ENCODE measurements around the gene GPR137. TPM values are rescaled to one million over a fixed set of nuclear protein-coding genes. Genes with fewer than 3 reads are reported as not detected.
"Not testable (repeated sequence)": the region's sequence is repeated elsewhere in the genome, so short reads cannot be mapped to it uniquely, and the experiment has no call there.

The GPR137 gene
- total RNA-seq, 1 donor from 2014 or later = 55.9 TPM

DNA sequence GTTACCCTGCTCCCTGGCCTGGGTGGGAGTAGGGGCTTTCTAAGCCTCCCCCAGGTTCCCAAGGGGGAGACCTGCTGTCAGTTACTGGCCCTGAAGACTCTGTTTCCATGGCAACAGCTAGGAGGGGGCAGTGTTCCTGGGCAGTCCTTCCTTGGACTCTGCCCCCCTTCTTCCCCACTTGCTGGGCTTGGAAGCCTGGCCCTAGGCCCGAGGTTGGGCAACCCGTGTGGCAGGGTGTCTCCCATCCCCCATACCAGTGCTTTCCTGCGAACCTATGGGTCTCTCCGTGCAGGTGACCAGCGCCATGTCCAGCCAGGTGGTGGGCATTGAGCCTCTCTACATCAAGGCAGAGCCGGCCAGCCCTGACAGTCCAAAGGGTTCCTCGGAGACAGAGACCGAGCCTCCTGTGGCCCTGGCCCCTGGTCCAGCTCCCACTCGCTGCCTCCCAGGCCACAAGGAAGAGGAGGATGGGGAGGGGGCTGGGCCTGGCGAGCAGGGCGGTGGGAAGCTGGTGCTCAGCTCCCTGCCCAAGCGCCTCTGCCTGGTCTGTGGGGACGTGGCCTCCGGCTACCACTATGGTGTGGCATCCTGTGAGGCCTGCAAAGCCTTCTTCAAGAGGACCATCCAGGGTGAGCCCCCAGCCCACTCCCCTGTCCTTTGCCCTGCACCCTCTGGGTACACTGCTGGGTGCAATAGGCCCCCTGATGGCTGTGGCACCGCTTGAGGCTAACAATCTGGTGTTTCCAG is 21.4 kb downstream of the GPR137 start:
- Mint-ChIP-seq H3K4me1 (peaks cover 26% of the 10 kb centered on the region), H3K27me3 (ENCODE audit: low read depth) (peaks cover 19% of the 10 kb centered on the region), H3K27ac (ENCODE audit: unreplicated experiment) (no peak overlapping the region), H3K9me3 (no peaks in the 10 kb centered on the region), H3K4me3 (peak overlapping the region; percentile 98), H3K36me3 (ENCODE audit: low read depth) (no peaks in the 10 kb centered on the region)
- no peak for DNase-seq (ENCODE audit: low read depth, low spot score)
- no peak for TF ChIP-seq CTCF (conservative IDR thresholded peaks at IDR 0.05)

- not testable (repeated sequence) for H3K27ac Mint-ChIP-seq (ENCODE audit: unreplicated experiment); H3K9me3 Mint-ChIP-seq; DNase-seq (ENCODE audit: low read depth, low spot score); H3K36me3 Mint-ChIP-seq (ENCODE audit: low read depth)
- Mint-ChIP-seq H3K4me3 (peak overlapping the region; percentile 32), H3K4me1 (peaks cover 26% of the 10 kb centered on the region), H3K27me3 (ENCODE audit: low read depth) (peaks cover 14% of the 10 kb centered on the region)
Observed at GRCh38 chr11:64307795-64308194, 22.1 kb downstream of the GPR137 start.

DNA sequence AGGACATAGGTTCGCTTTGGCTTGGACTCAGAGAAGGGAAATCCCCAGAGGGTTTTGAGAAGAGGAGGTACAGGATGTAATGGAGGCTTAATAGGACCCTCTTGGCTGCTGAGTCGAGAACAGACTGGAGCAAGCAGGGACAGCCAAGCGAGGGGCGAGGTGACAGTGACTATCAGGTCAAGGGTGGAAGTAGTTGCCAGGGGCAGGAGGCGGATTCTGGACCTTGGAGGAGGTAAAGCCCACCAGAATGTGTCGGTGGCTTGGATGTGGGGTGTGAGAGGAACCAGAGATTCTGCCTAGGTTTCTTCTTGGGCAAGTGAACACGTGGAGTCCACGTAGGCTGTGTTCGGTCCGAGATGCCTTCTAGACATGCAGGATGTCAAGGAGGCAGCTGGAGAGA is 27.3 kb downstream of the GPR137 start:
- no peak for TF ChIP-seq CTCF (conservative IDR thresholded peaks at IDR 0.05)
- H3K36me3 Mint-ChIP-seq (ENCODE audit: low read depth) = no peaks in the 10 kb centered on the region
- no peaks in the 10 kb centered on the region for H3K9me3 Mint-ChIP-seq
- H3K27ac Mint-ChIP-seq (ENCODE audit: unreplicated experiment) = no peak overlapping the region
- DNase-seq (ENCODE audit: low read depth, low spot score) = no peak
- no peaks in the 10 kb centered on the region for H3K27me3 Mint-ChIP-seq (ENCODE audit: low read depth)
- H3K4me1 Mint-ChIP-seq = peaks cover 22% of the 10 kb centered on the region
- H3K4me3 Mint-ChIP-seq = peak overlapping the region; percentile 76

DNA sequence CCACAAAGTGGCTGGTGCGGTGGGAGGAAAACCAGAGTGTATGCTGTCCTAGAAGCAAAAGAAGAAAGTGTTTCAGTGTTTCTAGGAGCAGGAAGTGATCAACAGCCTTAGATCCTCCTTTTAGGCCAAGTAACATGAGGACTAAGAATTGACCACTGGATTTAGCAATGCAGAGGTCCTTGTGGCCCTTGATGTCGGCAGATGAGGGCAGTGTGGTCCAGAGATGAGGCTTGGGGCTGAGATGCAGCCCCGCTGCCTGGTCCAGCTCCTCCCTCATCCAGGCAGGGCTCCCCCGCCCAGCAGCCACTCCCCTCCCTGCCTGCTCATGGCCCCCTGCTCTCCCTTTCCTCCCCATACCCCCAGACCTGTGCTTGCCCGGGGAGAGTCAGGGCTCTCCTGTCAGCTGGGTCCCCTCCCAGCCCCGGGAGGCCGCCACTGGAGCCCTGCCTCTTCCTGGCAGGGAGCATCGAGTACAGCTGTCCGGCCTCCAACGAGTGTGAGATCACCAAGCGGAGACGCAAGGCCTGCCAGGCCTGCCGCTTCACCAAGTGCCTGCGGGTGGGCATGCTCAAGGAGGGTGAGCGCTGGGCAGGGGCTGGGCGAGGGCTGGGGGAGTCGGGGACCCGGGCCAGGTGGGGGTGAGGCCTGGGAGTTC is 28.0 kb downstream of the GPR137 start:
- TF ChIP-seq CTCF (conservative IDR thresholded peaks at IDR 0.05) = no peak
- Mint-ChIP-seq H3K27me3 (ENCODE audit: low read depth) (no peaks in the 10 kb centered on the region), H3K4me1 (peaks cover 26% of the 10 kb centered on the region), H3K36me3 (ENCODE audit: low read depth) (no peaks in the 10 kb centered on the region), H3K27ac (ENCODE audit: unreplicated experiment) (no peak overlapping the region), H3K4me3 (peak overlapping the region; percentile 76), H3K9me3 (no peaks in the 10 kb centered on the region)
- no peak for DNase-seq (ENCODE audit: low read depth, low spot score)

GRCh38 chr11:64314146-64314804 is 28.6 kb downstream of the GPR137 start:
- H3K9me3 Mint-ChIP-seq = no peaks in the 10 kb centered on the region
- H3K27me3 Mint-ChIP-seq (ENCODE audit: low read depth) = no peaks in the 10 kb centered on the region
- no peak for DNase-seq (ENCODE audit: low read depth, low spot score)
- no peaks in the 10 kb centered on the region for H3K36me3 Mint-ChIP-seq (ENCODE audit: low read depth)
- TF ChIP-seq CTCF (conservative IDR thresholded peaks at IDR 0.05) = peak; percentile 41
- peak overlapping the region; percentile 93 for H3K27ac Mint-ChIP-seq (ENCODE audit: unreplicated experiment)
- H3K4me3 Mint-ChIP-seq = peak overlapping the region; percentile 79
- H3K4me1 Mint-ChIP-seq = peaks cover 31% of the 10 kb centered on the region

Data from neural crest cell (in vitro differentiated cells).